Jurkat, Clone E6-1 (cell line): ENCODE data around the gene PPP2R5B.
"Not testable (repeated sequence)": the region's sequence is repeated elsewhere in the genome, so short reads cannot be mapped to it uniquely, and the experiment has no call there.

Experiments
- DNase-seq: peaks from one replicate; pipeline ENCODE4 v3.0.0-alpha.2; 2011; ENCODE audit warnings: low read depth, low spot score
- H3K4me3 ChIP-seq: 2 replicates; pipeline ENCODE4 v1.5.1; 2011; ENCODE audit warnings: mild to moderate bottlenecking, low read length, control low read depth, moderate library complexity

PPP2R5B gene

GRCh38 chr11:64954201-64954600, 29.7 kb downstream of the PPP2R5B start:
- DNase-seq = no peak

GRCh38 chr11:64959498-64959897, 35.0 kb downstream of the PPP2R5B start:
- DNase-seq = no peak
- no peak overlapping the region for H3K4me3 ChIP-seq

More at GRCh38 chr11:64954201-64954600, 29.7 kb downstream of the PPP2R5B start:
- no peak overlapping the region for H3K4me3 ChIP-seq

- DNase-seq = no peak
- no peak overlapping the region for H3K4me3 ChIP-seq
Measured at GRCh38 chr11:64960719-64961118, 36.2 kb downstream of the PPP2R5B start.

- DNase-seq = no peak
- no peak overlapping the region for H3K4me3 ChIP-seq
Measured at GRCh38 chr11:64963072-64963631, 38.7 kb downstream of the PPP2R5B start.

- DNase-seq = no peak
- no peak overlapping the region for H3K4me3 ChIP-seq
Measured at GRCh38 chr11:64967375-64967774, 42.9 kb downstream of the PPP2R5B start.

- H3K4me3 ChIP-seq = no peak overlapping the region
- no peak for DNase-seq
Measured at GRCh38 chr11:64969209-64969608, 44.7 kb downstream of the PPP2R5B start.

GRCh38 chr11:64970731-64971151, 46.3 kb downstream of the PPP2R5B start:
- no peak for DNase-seq
- H3K4me3 ChIP-seq = no peak overlapping the region

GRCh38 chr11:64971421-64972233, 47.1 kb downstream of the PPP2R5B start, which contains the start of gene MAJIN:
MAJIN (minus strand) TSS chr11:64972108; CDS start chr11:64959405, 12,703 bp downstream.
- no peak for DNase-seq
- H3K4me3 ChIP-seq = no peak within 1 kb of the TSS

GRCh38 chr11:64974124-64974523, 49.6 kb downstream of the PPP2R5B start:
- DNase-seq = no peak

GRCh38 chr11:64976651-64977050, 52.2 kb downstream of the PPP2R5B start:
- H3K4me3 ChIP-seq = no peak overlapping the region
- no peak for DNase-seq

More at GRCh38 chr11:64974124-64974523, 49.6 kb downstream of the PPP2R5B start:
- no peak overlapping the region for H3K4me3 ChIP-seq

- not testable (repeated sequence) for H3K4me3 ChIP-seq, DNase-seq
Measured at GRCh38 chr11:64983339-64983738, 58.9 kb downstream of the PPP2R5B start.
